Fibroblast of villous mesenchyme (primary cell): ENCODE measurements around the gene BID. TPM values are rescaled to one million over a fixed set of nuclear protein-coding genes. Genes with fewer than 3 reads are reported as not detected.

ENCODE experiments used
- DNase-seq: peaks from one replicate; pipeline ENCODE4 v3.0.0-alpha.2; 2010; ENCODE audit warnings: low read depth
- H3K4me3 ChIP-seq: 2 replicates; pipeline ENCODE4 v1.5.1; 2011; ENCODE audit warnings: low read depth, mild to moderate bottlenecking, low read length
- CTCF ChIP-seq: IDR thresholded peaks from 2 replicates; pipeline ENCODE4 v1.5.1; 2012; ENCODE audit warnings: low read depth, mild to moderate bottlenecking, low read length; ENCODE audit not compliant: insufficient read depth
- total RNA-seq: library from RNA; depleted of rRNA; stranded (reverse); fragments of >200 nt; gene quantifications from 2 replicates; pipeline ENCODE4 v1.2.3, GENCODE V29; 2012

BID gene
- total RNA-seq, 1 donor = 19.4 TPM

- no peak overlapping the region for H3K4me3 ChIP-seq
- TF ChIP-seq CTCF = no peak
- DNase-seq = no peak
Observed at GRCh38 chr22:17724678-17725499, 49.4 kb downstream of the BID start.

- no peak for TF ChIP-seq CTCF
- DNase-seq = no peak
- no peak overlapping the region for H3K4me3 ChIP-seq
Observed at GRCh38 chr22:17724241-17724640, 50.0 kb downstream of the BID start.

- no peak for DNase-seq
- H3K4me3 ChIP-seq = no peak overlapping the region
- TF ChIP-seq CTCF = no peak
Observed at GRCh38 chr22:17719911-17720310, 54.4 kb downstream of the BID start.

- no peak overlapping the region for H3K4me3 ChIP-seq
- DNase-seq = peak; percentile 55
- no peak for TF ChIP-seq CTCF
Observed at GRCh38 chr22:17717708-17718107, 56.6 kb downstream of the BID start.

- no peak for DNase-seq
- no peak overlapping the region for H3K4me3 ChIP-seq
- TF ChIP-seq CTCF = no peak
Observed at GRCh38 chr22:17716529-17716928, 57.7 kb downstream of the BID start.

GRCh38 chr22:17712441-17712840, 61.8 kb downstream of the BID start:
- TF ChIP-seq CTCF = no peak
- H3K4me3 ChIP-seq = no peak overlapping the region
- DNase-seq = peak; percentile 76

GRCh38 chr22:17710023-17710422, 64.2 kb downstream of the BID start:
- no peak for DNase-seq
- no peak overlapping the region for H3K4me3 ChIP-seq
- no peak for TF ChIP-seq CTCF
